HG03457 (cell line): ENCODE data around the gene DNM1L.

ENCODE experiments used
- ATAC-seq: cut with Tn5 transposase; IDR thresholded peaks from one replicate; pipeline ENCODE4 v1.9.1; 2021; ENCODE audit warnings: moderate number of reproducible peaks; ENCODE audit not compliant: unreplicated experiment

DNM1L gene

DNA sequence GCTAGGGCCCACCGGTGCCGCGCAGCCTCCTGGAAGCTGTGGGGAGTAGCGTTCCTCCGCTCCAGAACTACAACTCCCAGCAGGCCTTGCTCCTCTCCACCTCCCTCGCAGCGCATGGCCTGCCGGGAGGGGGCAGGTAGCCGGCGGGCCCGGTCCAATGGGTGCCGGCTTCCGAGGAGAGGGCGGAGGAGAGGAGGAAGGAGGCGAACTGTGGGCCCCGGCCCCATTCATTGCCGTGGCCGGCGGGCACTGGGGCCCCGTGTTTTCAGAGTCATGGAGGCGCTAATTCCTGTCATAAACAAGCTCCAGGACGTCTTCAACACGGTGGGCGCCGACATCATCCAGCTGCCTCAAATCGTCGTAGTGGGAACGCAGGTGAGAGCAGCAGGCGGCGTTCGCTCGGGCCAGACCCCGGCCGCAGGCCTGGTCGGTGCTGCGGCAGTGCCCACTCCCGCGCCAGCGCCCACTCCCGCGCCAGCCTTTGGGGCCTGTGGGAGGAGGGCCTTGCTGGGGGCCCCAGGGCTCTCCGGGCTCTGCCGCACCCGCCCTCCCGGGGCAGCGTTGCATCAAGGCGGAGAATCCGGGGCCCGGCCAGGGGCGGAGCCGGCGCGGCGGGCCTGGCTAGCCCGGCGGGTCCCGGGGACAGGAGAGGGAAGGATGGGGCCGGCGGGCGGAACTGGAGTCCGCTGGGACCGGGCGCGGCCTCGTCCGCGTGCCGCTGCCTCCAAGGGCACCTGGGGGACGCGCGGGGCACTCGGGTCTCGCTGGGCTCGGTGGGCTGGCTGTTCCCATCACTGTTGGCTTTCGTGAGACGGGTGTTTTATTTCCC, at the start of gene DNM1L:
Gene DNM1L (plus strand): TSS at position 211 of the 829 bp plus-strand sequence. CDS start 63 bp downstream, at position 274.
- peak; percentile 96 for ATAC-seq

DNA sequence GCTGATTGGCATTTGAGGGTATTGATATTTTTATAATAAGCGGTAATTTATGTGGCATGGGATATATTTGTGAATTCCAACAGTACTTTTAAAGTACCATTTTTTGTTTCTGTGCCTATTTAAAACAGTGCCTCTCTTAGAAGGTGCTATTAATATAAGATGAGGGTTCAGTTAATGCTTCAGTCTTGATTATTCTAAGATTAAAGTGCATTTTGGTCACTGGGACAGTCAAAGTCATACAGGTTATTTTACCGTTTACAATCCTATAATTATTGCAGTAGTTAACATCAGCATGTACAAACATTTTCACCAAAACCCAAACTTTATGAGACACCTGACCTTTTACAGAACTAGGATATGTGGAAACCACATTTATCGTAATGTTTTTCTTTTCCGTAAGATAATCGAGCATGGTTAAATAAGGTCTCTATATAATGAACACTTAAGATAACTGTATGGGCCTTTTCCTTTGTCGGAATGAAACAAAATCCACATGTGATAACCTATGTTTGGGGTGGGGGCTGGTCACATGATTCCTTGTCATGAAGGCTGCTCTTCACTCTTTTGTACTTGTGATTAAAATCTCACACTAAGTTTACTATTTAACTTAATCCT, 37.7 kb upstream of the DNM1L start:
- no peak for ATAC-seq

DNA sequence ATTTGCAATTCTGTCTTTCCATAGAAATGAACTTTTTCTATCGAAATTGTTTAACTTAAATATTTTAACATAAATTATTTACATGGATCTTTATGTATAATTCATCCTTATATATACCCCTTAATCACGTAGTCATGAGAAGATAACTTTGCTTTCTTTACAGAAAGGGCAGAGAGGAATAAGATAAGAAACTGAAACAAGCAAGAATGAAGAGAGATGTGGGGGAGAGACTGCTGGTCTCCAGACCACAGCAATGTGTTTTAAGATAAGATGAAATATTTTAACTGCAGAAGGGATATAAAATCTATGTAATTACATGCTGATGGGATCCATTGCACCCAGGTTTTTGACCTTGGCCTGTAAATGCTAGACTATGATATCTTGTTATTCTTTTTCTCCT, 34.7 kb upstream of the DNM1L start:
- ATAC-seq, result no peak

DNA sequence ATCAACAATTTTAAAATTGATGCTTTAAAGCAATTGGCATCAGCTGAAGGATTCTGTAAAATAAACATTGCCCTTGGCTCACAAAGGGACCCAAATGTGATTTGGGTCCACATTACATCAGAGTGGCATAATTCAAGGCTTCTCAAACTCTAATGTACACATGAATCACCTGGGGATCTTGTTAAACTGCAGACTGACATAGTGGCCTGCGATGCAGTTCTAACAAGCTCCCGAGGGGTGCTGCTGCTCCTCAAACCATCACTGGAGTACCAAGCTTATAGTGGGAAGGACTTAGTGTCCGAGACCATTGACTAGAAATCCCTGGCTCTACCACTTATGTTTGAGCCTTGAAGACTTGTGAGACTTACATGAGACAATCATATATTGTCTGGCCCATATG, 31.8 kb upstream of the DNM1L start:
- no peak for ATAC-seq

DNA sequence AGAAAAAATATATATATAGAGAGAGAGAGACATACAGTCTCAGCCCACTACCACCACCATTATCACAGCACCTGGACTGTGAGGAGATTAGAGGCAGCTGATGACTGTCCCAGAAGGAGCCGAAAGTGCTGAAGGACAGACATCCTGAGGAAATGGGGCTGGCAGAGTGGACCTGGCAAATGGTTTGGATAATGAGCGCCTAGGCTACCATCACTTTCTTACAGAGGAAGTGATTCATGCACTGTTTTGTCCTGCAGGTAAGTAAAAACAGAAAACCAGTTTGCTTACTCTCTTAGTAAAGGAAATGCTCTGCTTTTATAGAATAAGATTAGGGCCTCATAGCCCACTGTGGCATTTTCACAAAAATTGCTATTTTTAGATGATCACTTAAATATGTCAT, 28.6 kb upstream of the DNM1L start:
- ATAC-seq, result no peak

DNA sequence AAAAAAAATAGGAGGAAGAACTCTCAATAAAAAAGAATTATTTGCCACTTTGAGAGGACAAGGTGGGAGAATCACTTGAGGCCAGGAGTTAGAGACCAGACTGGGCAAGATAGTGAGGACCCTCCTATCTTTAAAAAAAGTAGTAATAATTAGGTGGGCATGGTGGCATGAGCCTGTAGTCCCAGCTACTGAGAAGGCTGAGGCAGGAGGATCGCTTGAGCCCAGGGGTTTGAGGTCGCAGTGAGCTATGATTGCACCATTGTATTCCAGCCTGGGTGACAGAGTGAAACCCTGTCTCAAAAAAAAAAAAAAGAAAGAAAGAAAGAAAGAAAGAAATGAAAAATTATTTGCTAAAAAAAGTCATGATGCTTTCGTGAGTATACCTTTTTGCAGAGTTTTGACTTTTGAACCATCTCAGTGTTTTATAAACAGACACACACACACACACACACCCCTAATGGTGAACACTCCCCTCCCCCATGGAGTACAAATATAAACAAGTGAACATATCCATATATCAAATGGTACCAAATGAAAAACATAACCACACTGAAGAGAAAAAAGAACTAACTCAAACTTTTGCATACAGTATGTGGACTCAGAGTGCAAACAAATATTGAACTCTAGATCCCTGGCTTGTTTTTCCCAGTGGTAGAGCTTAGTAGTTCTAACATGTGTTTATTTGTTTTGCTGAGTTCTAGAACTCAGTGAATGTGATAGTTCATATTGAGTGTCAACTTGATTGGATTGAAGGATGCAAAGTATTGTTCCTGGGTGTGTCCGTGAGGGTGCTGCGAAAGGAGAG, 27.7 kb upstream of the DNM1L start:
- no peak for ATAC-seq

DNA sequence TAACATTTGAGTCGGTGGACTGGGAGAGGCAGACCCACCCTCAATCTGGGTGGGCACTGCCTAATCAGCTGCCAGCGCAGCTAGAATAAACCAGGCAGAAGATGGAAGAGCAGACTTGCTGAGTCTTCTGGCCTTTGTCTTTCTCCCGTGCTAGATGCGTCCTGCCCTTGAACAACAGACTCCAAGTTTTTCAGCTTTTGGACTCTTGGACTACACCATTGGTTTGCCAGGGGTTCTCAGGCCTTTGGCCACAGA, 27.2 kb upstream of the DNM1L start:
- no peak for ATAC-seq

DNA sequence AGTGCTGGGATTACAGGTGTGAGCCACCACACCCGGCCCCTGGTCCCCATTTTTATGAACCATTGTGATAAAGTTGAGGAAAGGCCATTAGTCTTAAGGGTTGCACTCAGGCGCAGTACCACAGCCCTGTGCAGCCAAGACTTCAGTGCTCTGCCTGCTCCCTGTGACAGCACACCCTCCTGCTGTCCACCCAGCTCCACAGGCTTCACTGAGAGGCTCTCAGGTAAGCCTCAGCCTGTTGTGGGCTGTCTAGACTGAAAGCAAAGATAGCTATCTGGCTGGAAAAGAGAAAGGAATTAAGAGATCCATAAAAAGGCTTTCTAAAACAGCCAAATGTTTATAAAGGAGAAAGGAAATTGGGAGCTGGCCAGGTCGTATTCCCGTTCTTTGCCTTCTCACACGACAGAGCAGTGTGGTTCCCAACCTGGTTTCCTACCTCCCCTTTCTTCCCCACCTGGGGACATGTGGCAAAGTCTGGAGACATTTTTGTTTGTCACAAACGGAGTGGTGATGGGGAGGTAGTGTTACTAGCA, 19.1 kb upstream of the DNM1L start:
- no peak for ATAC-seq

DNA sequence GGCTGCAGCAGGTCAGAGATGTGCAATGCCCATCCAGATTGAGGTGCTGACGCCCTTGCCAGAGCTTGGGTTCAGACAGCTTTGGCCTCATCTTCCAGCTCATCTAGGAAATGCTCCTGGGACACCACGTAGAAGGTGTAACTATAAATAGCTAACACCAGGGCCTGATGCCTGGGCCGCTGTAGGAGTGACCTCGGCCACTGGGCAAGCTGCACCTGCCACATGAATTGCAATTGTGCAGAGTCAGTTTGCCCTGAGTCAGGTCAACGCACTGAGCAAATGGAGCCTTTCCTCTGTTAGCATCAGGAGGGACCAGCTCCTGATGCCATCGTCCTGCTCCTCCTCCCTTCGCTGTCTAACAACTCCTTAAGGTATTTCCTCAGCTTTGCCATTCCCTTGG, 17.4 kb upstream of the DNM1L start:
- no peak for ATAC-seq

DNA sequence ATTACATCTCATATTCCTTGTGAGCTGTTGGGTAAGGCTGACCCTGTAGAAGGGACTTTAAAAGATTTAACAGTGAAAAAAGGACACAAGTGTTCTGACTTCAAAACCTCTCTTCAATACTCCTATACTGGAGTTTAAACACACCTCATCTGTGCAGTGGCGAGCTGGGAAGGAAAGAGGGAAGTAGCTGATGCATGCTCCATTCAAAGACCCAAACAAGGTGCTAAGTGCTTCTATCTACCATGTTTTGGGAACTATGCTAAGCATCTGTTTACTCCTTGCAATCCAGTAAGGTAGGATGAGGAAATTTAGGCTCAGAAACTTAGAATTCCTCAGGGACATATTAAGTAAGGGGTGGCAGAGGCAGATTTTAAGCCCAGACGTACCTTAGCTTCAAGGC, 16.4 kb upstream of the DNM1L start:
- no peak for ATAC-seq

DNA sequence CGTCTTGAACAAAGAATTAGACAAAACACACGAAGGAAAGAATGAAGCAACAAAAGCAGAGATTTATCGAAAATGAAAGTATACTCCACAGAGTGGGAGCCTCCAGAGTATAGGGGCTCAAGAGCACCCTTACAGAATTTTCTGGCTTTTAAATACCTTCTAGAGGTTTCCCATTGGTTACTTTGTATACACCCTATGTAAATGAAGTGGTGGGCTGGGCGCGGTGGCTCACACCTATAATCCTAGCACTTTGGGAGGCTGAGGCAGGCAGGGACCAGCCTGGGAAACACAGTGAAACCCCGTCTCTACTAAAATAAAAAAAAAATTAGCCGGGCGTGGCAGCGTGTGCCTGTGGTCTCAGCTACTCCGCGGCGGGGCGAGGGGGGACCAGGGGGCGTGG, 13.1 kb upstream of the DNM1L start:
- no peak for ATAC-seq

DNA sequence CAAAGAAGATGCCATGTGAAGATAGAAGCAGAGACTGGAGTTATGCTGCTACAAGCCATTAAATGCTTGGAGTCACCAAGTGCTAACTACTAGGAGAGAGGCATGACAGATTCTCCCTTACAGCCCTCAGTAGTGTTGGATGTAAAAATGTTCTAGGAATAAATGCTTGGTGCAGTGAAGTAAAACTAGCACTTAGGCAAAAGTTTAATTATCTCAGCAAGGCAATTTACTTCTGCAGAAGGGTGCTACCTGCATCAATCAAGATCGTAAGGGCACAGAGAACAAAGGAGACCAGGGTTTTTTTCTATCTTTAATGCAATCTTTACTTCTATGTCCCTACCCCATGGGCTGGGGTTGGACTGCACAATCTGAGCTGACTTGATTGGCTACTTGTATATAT, 9.5 kb upstream of the DNM1L start:
- ATAC-seq, result no peak

DNA sequence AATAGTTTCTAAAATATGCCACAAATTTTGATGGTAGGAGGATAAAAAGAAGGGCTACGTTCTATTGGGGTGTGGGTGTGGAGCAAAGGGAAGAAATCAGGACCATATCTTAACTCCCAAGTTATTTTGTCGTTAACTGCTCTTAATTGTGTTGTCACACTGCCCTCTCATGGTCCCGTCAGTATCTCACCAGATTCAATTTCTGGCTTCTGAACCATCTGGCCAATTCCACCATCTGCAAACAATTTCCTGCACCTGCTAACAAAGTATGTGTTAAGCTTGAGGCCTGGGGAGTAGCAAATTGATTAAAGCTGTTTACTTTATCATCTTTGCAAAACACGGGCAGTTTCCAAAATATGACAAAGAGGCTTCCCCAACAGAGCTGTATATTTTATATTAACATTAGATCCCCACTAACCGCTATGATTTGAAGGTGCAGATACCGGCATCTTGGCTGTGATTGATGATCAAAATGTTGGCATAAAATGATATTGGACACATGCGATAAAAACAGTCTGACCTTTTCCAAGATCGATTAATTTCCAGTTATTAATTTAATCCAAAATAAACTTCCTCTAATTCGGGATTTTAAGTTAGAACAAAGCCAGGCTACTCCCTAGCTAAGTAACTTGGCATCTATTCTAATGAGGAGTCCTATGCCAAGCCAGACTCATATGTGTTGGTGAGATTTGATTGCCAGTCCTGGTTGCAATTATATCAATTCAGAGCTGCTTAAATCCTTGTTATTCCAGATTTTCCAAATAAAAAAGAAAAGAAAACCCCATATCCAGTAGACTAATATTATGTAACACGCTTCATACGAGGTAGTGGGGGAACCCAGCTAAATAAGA, 6.9 kb upstream of the DNM1L start:
- ATAC-seq, result no peak

DNA sequence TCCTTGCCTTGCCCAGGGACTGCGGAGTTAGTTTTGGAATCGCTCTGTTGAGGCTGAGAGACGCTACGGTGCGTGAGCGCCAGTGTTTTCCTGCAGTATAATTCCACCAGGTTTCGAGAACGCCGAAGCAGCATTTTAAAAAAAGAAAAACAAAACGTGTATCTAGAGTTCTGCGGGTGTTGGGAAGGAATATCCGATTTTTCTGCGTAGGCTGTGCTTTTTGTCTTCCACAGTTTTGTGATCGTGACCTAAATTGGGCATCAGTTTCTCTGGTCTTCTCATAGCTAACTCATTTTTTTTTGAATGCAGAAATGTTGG, 778 bp downstream of the DNM1L start:
- ATAC-seq, result no peak

DNA sequence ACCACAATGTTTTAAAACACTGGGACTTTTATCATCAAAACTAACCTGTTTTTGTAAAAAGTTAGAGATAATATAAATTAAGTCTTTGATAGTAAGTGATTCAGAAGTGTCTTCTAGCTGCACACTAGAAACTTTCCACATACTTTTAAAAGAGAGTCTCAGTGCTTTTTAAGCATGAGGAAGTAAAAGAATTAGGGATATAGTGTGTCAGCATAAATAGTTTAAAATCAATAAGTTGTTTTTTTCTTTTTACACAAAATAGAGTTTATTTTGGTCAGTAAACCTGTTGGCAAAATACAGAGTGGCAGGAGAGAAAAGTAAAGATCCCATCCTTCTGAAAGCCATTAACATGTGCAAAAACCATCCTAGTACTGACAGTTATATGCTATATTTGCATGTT, 1.7 kb downstream of the DNM1L start:
- ATAC-seq, result no peak

DNA sequence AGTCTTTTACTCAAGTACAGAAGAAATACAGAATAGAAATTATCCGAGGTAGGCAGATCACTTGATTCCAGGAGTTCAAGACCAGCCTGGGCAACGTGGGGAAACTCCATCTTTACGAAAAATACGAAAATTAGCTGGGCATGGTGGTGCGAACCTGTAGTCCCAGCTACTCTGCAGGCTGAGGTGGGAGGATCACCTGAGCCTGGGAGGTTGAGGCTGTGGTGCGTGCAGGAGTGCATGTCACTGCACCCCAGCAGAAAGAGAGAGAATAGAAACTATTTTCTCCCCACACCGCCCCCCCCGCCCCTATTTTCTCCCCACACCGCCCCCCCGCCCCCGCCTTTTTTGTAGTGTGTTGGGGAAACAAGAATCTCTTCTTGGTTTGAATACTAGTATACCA, 2.2 kb downstream of the DNM1L start:
- no peak for ATAC-seq

DNA sequence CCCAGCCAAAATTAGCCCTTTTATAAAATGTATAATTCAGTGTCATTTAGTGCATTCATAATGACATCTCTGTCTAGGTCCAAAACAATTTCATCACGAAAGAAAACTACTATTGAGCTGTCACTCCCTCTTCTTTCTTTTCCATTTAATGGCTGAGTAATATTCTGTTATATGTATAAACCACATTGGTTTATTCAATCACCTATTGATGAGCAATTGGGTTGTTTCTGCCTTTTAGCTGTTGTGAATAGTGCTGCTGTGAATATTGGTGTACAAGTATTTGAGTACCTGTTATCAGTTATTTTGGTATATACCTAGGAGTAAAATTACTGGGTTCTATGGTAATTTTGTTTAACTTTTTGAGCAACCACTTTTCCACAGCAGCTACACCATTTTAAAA, 7.2 kb downstream of the DNM1L start:
- ATAC-seq, result no peak

DNA sequence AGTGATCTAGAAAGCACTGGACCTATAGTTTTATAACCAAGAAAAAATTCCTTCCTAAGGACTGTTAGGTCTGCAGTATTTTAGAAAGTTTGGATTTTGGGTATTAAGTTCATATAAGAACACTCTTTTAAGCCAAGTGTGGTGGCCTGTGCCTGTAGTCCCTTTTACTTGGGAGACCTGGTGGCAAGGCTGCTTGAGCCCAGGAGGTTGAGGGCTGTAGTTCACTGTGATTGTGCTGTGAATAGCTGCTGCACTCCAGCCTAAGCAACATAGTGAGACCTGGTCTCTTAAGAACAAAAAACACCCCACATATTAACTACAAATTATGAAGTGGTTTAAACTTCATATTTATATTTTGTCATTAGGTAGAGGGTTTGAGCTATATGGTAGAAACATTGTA, 9.7 kb downstream of the DNM1L start:
- ATAC-seq, result no peak

DNA sequence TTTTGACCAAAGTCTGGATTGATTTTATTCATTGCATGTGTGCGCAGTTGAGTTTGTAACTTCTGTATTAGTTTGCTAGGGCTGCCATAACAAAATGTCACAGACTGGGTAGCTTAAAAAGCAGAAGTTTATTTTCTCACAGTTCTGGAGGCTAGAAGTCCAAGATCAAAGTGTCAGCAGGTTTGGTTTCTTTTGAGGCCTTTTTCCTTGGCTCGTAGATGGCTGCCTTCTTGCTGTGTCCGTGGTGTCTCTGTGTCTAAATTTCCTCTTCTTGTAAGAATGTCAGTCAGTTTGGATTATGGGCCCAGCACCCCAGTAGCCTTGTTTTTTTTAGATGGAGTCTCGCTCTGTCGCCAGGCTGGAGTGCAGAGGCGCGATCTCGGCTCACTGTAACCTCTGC, 11.8 kb downstream of the DNM1L start:
- ATAC-seq, result no peak

DNA sequence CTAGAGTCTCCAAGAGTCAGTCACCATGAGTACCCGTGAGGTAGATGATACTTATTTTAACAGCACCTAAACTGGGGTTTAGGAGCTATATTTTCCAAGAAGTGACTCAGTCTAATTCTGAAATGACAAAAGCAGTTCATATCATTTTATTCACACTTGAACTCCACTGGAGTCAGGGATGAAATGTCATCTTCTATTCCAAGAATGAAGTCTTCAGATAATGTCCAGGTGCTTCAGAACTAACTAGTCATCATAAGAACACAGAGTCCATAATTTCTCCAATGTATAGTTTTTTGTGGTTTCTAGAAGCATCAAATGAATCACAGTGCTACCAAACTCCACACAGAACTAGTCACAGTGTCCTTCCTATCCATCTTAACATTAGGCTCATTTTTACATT, 13.3 kb downstream of the DNM1L start:
- ATAC-seq, result no peak

DNA sequence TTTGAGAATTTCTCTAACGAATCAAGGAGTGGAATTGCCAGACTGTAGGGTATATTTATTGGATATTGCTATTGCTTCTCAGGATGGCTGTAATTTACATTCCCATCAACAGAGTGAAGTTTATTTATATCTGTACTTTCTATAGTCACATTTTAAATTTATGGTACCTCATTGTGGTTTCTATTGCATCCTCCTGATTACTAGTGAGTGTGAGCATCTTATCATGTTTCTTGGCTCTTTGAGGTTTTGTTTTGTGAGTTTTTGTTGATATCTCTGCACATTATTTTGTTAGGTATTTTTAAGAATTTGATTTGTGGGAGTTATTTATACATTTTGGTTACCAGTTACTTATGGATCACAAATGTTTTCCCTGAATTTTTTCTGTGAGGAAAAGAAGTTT, 13.9 kb downstream of the DNM1L start:
- no peak for ATAC-seq
